ENCODE results near the gene NXN. TPM values are rescaled to one million over a fixed set of nuclear protein-coding genes. Genes with fewer than 3 reads are reported as not detected.

NXN gene
- total RNA-seq, 1 experiment from 2014 or later, result 126 TPM

DNA sequence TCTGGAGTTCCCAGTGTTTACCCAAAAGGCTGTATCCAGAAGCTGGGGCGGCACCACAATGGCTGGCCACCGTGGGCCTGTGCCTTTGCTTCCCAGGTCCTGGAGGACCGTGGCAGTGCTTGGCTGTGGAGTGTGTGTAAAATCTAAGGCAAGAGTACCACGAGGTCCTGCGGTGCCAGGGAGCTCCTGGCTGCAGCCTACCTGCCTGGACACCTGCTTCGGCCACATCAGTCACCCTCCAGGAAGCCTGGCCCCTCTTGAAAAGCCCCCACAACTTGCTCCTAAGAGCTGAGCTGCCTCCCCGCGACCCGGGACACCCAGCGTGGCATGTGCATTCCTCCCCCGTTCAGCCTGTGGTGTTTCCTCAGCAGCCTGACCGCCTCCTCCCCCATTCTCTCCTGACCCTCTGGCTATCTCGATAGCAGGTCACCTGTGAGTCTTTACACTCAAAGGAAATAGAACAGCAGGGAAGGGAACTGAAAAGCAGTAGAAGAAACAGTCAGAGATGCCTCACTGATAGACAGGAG is 25.3 kb upstream of the NXN start:
- Histone ChIP-seq H3K4me1 (ENCODE audit: control insufficient read depth, insufficient read depth, low read length) (peaks cover 50% of the 10 kb centered on the region), H3K27ac (ENCODE audit: low read length) (peak overlapping the region; percentile 44; the same call in 1 of the 2 replicates), H3K9me3 (ENCODE audit: control insufficient read depth, insufficient read depth, low read depth, low read length) (no peaks in the 10 kb centered on the region), H3K36me3 (ENCODE audit: control insufficient read depth, insufficient read depth, low read length) (peaks cover 6% of the 10 kb centered on the region), H3K4me3 (ENCODE audit: low read depth in 2 of 2, low read length in 2 of 2) (no peak overlapping the region), H3K27me3 (ENCODE audit: control insufficient read depth, insufficient read depth, low read length) (no peaks in the 10 kb centered on the region)
- BruUV-seq (replicated peaks), result no TSS peak
- ChIA-PET CTCF (interaction anchor here (0.9 kb wide), 1 partner anchor 51 kb away, joined by 3 read pairs; no protein-coding TSS in a partner anchor), POLR2A (no interaction called here)
- intact Hi-C loops (cut with micrococcal nuclease; ENCODE audit: unreplicated experiment) (no loop called here), in situ Hi-C loops (cut with HindIII; ENCODE audit: low pct_unique_long_range_greater_than_20kb, low sequenced_read_pairs) (no loop called here)
- TF ChIP-seq REST (IDR thresholded peaks at IDR 0.05; ENCODE audit: insufficient read depth in 1 of 2, low read depth in 2 of 2, low read length in 1 of 2), result no peak
- no peak for TF ChIP-seq POLR2AphosphoS5 (IDR thresholded peaks at IDR 0.05; ENCODE audit: low read depth, low read length)
- TF ChIP-seq TCF7L2 (IDR thresholded peaks at IDR 0.05; ENCODE audit: low read depth, low read length), result no peak
- TF ChIP-seq, protein P1, sequence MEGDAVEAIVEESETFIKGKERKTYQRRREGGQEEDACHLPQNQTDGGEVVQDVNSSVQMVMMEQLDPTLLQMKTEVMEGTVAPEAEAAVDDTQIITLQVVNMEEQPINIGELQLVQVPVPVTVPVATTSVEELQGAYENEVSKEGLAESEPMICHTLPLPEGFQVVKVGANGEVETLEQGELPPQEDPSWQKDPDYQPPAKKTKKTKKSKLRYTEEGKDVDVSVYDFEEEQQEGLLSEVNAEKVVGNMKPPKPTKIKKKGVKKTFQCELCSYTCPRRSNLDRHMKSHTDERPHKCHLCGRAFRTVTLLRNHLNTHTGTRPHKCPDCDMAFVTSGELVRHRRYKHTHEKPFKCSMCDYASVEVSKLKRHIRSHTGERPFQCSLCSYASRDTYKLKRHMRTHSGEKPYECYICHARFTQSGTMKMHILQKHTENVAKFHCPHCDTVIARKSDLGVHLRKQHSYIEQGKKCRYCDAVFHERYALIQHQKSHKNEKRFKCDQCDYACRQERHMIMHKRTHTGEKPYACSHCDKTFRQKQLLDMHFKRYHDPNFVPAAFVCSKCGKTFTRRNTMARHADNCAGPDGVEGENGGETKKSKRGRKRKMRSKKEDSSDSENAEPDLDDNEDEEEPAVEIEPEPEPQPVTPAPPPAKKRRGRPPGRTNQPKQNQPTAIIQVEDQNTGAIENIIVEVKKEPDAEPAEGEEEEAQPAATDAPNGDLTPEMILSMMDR (IDR thresholded peaks at IDR 0.05), result no peak
- TF ChIP-seq SIN3A (IDR thresholded peaks at IDR 0.05; ENCODE audit: borderline replicate concordance, insufficient read depth, low read depth, low read length), result no peak
- ATAC-seq (peak; percentile 1; the same call in 1 of the 2 replicates), DNase-seq (ENCODE audit: low read depth, low spot score) (no peak)

DNA sequence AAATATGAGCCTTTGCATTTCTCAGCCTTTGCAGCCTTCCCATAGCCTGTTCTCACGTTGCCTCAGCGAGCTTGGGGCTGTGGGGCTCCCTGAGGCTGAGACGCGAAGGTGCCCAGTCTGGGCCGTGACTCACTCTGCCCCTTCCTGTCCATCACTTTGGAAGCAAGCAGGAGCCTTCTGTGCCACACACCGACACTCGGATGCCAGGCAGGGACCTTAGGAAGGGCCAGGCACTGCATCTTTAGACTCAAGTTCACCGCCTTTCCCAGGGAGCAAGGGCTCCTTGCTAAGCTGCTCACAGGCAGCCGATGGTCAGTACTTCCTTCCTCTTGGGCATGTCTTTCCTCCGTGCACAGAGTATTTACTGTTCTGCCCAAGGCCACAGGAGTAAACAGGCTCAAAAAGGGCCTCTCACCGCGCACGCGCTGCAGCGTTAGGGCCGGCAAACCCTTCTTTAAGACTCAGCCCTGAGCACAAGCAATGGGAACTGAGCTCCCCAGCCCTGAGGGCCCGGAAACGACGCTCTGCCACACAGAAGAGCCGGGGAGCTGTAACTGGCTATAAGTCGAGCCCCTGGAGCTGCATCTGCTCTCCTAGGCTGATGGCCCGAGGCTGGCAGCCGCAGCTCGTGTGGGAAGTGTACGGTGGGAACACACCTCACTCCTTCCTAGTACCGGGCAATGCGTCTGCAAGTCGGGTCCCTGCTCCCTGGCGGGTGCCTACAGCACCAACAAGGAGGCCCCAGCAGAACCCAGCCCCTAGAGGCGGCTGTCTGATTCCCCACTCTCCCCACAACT is 24.6 kb upstream of the NXN start:
- H3K27ac ChIP-seq (ENCODE audit: low read length), result no peak overlapping the region
- TF ChIP-seq REST (IDR thresholded peaks at IDR 0.05; ENCODE audit: insufficient read depth in 1 of 2, low read depth in 2 of 2, low read length in 1 of 2) (no peak), SIN3A (IDR thresholded peaks at IDR 0.05; ENCODE audit: borderline replicate concordance, insufficient read depth, low read depth, low read length) (no peak), TCF7L2 (IDR thresholded peaks at IDR 0.05; ENCODE audit: low read depth, low read length) (no peak)
- TF ChIP-seq, protein P1 (IDR thresholded peaks at IDR 0.05), result no peak
- H3K27me3 ChIP-seq (ENCODE audit: control insufficient read depth, insufficient read depth, low read length), result no peaks in the 10 kb centered on the region
- H3K4me1 ChIP-seq (ENCODE audit: control insufficient read depth, insufficient read depth, low read length), result peaks cover 54% of the 10 kb centered on the region
- no peak for DNase-seq (ENCODE audit: low read depth, low spot score)
- ChIA-PET POLR2A (interaction anchor here (0.5 kb wide), 1 partner anchor 25 kb away, joined by 4 read pairs; the partner anchor contains the start of gene NXN), CTCF (interaction anchor here (0.9 kb wide), 1 partner anchor 52 kb away, joined by 3 read pairs; no protein-coding TSS in a partner anchor)
- intact Hi-C loops (cut with micrococcal nuclease; ENCODE audit: unreplicated experiment) (no loop called here), in situ Hi-C loops (cut with HindIII; ENCODE audit: low pct_unique_long_range_greater_than_20kb, low sequenced_read_pairs) (no loop called here)
- peaks cover 6% of the 10 kb centered on the region for H3K36me3 ChIP-seq (ENCODE audit: control insufficient read depth, insufficient read depth, low read length)
- peak; percentile 41 for ATAC-seq
- no TSS peak for BruUV-seq (replicated peaks)
- H3K9me3 ChIP-seq (ENCODE audit: control insufficient read depth, insufficient read depth, low read depth, low read length), result no peaks in the 10 kb centered on the region
- H3K4me3 ChIP-seq (ENCODE audit: low read depth in 2 of 2, low read length in 2 of 2), result no peak overlapping the region

Data from Panc1 (cell line).